ENCODE data around the gene TNFRSF21. TPM values are rescaled to one million over a fixed set of nuclear protein-coding genes. Genes with fewer than 3 reads are reported as not detected.

The TNFRSF21 gene
- total and polyA plus RNA-seq, 9 of the 15 experiments (the other 6 are each of a cell fraction or from before 2014, with no cell fraction given): 0.63 to 5.7 (median 2.2) TPM

DNA sequence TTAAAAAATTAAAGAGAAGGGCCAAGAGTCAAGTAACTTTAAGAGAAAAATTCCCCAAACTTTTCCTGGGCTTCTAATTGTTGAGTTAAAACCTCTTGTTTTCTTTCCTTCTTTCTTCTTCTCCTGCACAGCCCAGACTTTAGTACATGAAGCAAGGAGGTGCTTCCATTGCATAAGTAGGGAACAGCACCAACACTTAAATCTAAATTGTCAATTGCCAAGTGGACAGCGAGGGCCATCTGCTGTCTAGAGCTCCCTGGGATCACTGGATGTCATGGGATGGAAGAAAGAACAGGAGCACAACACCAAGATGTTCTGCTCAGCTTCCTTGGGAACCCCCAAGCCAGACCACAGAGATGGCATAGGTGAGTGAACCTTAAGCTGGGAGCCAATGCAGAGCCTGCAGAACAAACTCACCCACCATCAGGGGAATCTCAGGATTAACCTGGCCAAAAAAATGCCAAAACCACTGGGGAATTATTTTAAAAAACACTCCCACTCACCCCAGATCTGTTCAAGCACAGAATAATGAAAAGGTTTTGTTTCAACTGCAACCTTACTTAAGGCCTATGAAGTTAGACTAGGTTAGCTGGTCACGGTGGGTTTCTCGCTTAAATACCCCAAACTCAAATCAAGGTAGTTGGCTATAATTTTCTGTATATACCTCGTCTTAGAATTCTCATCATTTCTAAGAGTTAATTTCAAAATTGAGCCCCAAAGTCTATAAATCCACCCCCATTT, 67.8 kb downstream of the TNFRSF21 start (continued):
- TF ChIP-seq, protein P1, sequence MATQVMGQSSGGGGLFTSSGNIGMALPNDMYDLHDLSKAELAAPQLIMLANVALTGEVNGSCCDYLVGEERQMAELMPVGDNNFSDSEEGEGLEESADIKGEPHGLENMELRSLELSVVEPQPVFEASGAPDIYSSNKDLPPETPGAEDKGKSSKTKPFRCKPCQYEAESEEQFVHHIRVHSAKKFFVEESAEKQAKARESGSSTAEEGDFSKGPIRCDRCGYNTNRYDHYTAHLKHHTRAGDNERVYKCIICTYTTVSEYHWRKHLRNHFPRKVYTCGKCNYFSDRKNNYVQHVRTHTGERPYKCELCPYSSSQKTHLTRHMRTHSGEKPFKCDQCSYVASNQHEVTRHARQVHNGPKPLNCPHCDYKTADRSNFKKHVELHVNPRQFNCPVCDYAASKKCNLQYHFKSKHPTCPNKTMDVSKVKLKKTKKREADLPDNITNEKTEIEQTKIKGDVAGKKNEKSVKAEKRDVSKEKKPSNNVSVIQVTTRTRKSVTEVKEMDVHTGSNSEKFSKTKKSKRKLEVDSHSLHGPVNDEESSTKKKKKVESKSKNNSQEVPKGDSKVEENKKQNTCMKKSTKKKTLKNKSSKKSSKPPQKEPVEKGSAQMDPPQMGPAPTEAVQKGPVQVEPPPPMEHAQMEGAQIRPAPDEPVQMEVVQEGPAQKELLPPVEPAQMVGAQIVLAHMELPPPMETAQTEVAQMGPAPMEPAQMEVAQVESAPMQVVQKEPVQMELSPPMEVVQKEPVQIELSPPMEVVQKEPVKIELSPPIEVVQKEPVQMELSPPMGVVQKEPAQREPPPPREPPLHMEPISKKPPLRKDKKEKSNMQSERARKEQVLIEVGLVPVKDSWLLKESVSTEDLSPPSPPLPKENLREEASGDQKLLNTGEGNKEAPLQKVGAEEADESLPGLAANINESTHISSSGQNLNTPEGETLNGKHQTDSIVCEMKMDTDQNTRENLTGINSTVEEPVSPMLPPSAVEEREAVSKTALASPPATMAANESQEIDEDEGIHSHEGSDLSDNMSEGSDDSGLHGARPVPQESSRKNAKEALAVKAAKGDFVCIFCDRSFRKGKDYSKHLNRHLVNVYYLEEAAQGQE (IDR thresholded peaks at IDR 0.05; ENCODE audit: borderline replicate concordance): peak; percentile 11; the same call in 1 of the 2 replicates
- TF ChIP-seq, protein P1 (CRISPR knock-in tag; IDR thresholded peaks at IDR 0.05; ENCODE audit: low read depth): no peak
- TF ChIP-seq ZNF75A (CRISPR knock-in tag; IDR thresholded peaks at IDR 0.05): no peak
- TF ChIP-seq, protein P2, sequence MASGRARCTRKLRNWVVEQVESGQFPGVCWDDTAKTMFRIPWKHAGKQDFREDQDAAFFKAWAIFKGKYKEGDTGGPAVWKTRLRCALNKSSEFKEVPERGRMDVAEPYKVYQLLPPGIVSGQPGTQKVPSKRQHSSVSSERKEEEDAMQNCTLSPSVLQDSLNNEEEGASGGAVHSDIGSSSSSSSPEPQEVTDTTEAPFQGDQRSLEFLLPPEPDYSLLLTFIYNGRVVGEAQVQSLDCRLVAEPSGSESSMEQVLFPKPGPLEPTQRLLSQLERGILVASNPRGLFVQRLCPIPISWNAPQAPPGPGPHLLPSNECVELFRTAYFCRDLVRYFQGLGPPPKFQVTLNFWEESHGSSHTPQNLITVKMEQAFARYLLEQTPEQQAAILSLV (tag; IDR thresholded peaks at IDR 0.05): 0 out of 2 replicates have a peak, but pooled peaks have one; percentile 10
- peak in 1 of 2 experiments; percentile 39; a peak in 1 of 4 replicates for TF ChIP-seq RCOR1 (IDR thresholded peaks at IDR 0.05; ENCODE audit: borderline replicate concordance in 1 of 2, low read depth in 2 of 2, low read length in 2 of 2)
- no peak for TF ChIP-seq HDAC3 (IDR thresholded peaks at IDR 0.05; ENCODE audit: borderline replicate concordance, partially characterized antibody)
- peak; percentile 24; the same call in 1 of the 2 replicates for TF ChIP-seq JUND (IDR thresholded peaks at IDR 0.05; ENCODE audit: borderline replicate concordance, low read depth, low read length)
- TF ChIP-seq JUND (tag; IDR thresholded peaks at IDR 0.05; ENCODE audit: borderline replicate concordance, low read depth, low read length): no peak
- peak; percentile 61; the same call in 1 of the 2 replicates for TF ChIP-seq CEBPG (CRISPR knock-in tag; IDR thresholded peaks at IDR 0.05)
- peak; percentile 78 to 91 for TF ChIP-seq CEBPG (tag; conservative IDR thresholded peaks at IDR 0.05 in 1 of 2, IDR thresholded peaks at IDR 0.05 in 1 of 2)
- TF ChIP-seq SIN3B (IDR thresholded peaks at IDR 0.05; ENCODE audit: low read depth): 0 out of 2 replicates have a peak, but pooled peaks have one; percentile 24
- TF ChIP-seq ZFX (CRISPR knock-in tag; IDR thresholded peaks at IDR 0.05): peak; percentile 29; the same call in 1 of the 2 replicates
- TF ChIP-seq KDM1A (IDR thresholded peaks at IDR 0.05): no peak
- TF ChIP-seq, protein P3, sequence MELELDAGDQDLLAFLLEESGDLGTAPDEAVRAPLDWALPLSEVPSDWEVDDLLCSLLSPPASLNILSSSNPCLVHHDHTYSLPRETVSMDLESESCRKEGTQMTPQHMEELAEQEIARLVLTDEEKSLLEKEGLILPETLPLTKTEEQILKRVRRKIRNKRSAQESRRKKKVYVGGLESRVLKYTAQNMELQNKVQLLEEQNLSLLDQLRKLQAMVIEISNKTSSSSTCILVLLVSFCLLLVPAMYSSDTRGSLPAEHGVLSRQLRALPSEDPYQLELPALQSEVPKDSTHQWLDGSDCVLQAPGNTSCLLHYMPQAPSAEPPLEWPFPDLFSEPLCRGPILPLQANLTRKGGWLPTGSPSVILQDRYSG (tag; conservative IDR thresholded peaks at IDR 0.05; ENCODE audit: low read depth): peak; percentile 16; the same call in 1 of the 2 replicates
- TF ChIP-seq, protein P4, sequence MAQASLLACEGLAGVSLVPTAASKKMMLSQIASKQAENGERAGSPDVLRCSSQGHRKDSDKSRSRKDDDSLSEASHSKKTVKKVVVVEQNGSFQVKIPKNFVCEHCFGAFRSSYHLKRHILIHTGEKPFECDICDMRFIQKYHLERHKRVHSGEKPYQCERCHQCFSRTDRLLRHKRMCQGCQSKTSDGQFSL (CRISPR knock-in tag; IDR thresholded peaks at IDR 0.05): no peak
- TF ChIP-seq, protein P4 (tag; IDR thresholded peaks at IDR 0.05): peak in 1 of 2 experiments; percentile 53; a peak in 1 of 4 replicates
